Stomach (tissue), 4 donors: ENCODE measurements around the gene QRICH1.
A peak's percentile ranks its signal among the peaks of the same experiment; 100 is the strongest.

Experiments
- EP300 ChIP-seq: sonication (generic); formaldehyde crosslinking; IDR thresholded peaks from one replicate; pipeline ENCODE4 v1.6.1; 2017; ENCODE audit warnings: antibody characterized with exemption
- POLR2A ChIP-seq, 4 donors: fragments of 450-650 bp; IDR thresholded peaks; one replicate each; pipeline ENCODE4 v1.6.1; 2016; ENCODE audit warnings: antibody characterized with exemption in 4 of 4, control low read depth in 2 of 4, mild to moderate bottlenecking in 1 of 4, moderate library complexity in 1 of 4
- POLR2AphosphoS5 ChIP-seq, 3 donors: sonication (generic); formaldehyde crosslinking; IDR thresholded peaks; one replicate each; pipeline ENCODE4 v1.6.1; 2016; ENCODE audit warnings: antibody characterized with exemption in 3 of 3
- TF ChIP-seq, protein P1 (sequence below), 7 experiments: fragments of 450-650 bp in 4 of 7; fragments of 200-600 bp in 3 of 7; sonication (generic) in 3 of 7; IDR thresholded peaks; one replicate each; pipeline ENCODE4 v1.5.1; 2016 to 2019; ENCODE audit warnings: antibody characterized with exemption in 7 of 7, control low read depth in 2 of 7, mild to moderate bottlenecking in 1 of 7

DNA sequence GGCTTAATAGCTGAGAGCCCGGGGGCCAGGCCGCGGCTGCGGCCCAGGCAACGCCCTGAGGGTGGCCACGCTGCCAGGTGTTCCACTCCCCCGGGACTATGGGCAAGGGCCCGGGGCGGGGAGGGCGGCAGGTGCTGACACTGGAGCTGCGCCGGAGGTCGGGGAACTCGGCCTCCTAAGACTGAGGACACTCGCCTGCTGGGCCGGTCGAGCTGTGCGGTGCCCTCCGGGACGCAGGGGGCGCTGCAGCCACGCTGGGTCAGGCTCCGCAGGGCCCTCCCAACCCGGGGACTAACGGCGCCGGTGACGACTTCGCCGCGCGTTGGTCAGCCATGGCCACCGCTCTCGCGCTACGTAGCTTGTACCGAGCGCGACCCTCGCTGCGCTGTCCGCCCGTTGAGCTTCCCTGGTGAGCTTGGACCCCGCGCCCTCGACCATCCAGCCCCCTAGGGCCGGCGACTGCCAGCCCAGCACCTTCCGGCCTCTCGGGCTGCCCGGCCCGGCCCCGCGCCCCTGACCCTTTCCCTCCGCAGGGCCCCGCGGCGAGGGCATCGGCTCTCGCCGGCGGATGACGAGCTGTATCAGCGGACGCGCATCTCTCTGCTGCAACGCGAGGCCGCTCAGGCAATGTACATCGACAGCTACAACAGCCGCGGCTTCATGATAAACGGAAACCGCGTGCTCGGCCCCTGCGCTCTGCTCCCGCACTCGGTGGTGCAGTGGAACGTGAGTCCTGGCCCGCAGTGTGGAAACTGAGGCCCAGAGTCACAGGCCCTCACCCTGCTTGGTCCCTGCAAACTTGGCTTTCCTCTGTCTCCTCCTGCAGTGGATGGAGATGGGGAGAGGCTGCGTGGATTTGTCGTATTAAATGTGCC lies 71.8 kb downstream of the QRICH1 start, which contains the start of gene NDUFAF3:
- TF ChIP-seq, protein P1, sequence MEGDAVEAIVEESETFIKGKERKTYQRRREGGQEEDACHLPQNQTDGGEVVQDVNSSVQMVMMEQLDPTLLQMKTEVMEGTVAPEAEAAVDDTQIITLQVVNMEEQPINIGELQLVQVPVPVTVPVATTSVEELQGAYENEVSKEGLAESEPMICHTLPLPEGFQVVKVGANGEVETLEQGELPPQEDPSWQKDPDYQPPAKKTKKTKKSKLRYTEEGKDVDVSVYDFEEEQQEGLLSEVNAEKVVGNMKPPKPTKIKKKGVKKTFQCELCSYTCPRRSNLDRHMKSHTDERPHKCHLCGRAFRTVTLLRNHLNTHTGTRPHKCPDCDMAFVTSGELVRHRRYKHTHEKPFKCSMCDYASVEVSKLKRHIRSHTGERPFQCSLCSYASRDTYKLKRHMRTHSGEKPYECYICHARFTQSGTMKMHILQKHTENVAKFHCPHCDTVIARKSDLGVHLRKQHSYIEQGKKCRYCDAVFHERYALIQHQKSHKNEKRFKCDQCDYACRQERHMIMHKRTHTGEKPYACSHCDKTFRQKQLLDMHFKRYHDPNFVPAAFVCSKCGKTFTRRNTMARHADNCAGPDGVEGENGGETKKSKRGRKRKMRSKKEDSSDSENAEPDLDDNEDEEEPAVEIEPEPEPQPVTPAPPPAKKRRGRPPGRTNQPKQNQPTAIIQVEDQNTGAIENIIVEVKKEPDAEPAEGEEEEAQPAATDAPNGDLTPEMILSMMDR (IDR thresholded peaks at IDR 0.05), result peak in 5 of 7 experiments; percentile 86 to 96 (median 95)
- TF ChIP-seq POLR2A (IDR thresholded peaks at IDR 0.05) (peak in 2 of 4 donors; percentile 61 to 89), POLR2AphosphoS5 (IDR thresholded peaks at IDR 0.05) (peak; percentile 86 to 97 (median 96)), EP300 (no peak)
